OCI-LY1 (cell line): ENCODE data around the gene E2F8.

Source experiments
- CTCF ChIP-seq: fragments of 200-600 bp; sonication (generic), shearing (Covaris generic); IDR thresholded peaks from 2 replicates; pipeline ENCODE4 v1.5.1; 2017; ENCODE audit warnings: mild to moderate bottlenecking, antibody characterized with exemption, low read length, moderate library complexity, mixed read lengths
- EZH2 ChIP-seq: fragments of 200-600 bp; sonication (generic), shearing (Covaris generic); IDR thresholded peaks from 2 replicates; pipeline ENCODE4 v1.8.0; 2017; ENCODE audit warnings: borderline replicate concordance, mixed run types, mild to moderate bottlenecking, antibody characterized with exemption, low read length, moderate library complexity, mixed read lengths

- TF ChIP-seq CTCF, result no peak
- no peak for TF ChIP-seq EZH2
These were observed 3.3 kb upstream of the E2F8 start for GRCh38 chr11:19244084-19244483.
